Esophagus muscularis mucosa (tissue), 3 donors: ENCODE measurements around the gene DLD.

Source experiments
- POLR2AphosphoS5 ChIP-seq, 2 donors: sonication (generic); formaldehyde crosslinking; IDR thresholded peaks; one replicate each; pipeline ENCODE4 v1.6.1; 2017; ENCODE audit warnings: antibody characterized with exemption in 2 of 2
- TF ChIP-seq, protein P1 (sequence below), 3 experiments: fragments of 200-600 bp in 2 of 3; fragments of 450-650 bp in 1 of 3; sonication (generic) in 2 of 3; IDR thresholded peaks; one replicate each; pipeline ENCODE4 v1.5.1; 2017 to 2019; ENCODE audit warnings: antibody characterized with exemption in 3 of 3, mild to moderate bottlenecking in 2 of 3, moderate library complexity in 1 of 3

DNA sequence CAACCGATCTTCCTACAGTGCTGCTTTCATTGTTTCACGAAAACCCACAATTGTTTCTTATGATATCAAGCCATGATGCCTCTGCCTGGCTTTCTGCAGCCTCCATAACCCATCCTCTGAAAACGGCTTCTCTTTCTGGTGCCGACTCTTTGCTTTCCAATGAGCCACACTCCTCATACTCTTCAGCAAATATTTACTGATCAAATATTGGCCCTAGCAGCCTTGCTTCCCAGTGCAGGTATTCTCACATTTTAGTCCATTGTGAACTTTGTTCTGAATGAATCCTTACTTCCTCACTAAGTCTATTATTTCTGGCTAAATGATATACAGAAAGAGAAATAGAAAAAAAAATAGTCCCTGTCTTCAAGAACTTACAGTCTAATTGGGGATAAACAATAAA lies 76.4 kb downstream of the DLD start:
- TF ChIP-seq, protein P1, sequence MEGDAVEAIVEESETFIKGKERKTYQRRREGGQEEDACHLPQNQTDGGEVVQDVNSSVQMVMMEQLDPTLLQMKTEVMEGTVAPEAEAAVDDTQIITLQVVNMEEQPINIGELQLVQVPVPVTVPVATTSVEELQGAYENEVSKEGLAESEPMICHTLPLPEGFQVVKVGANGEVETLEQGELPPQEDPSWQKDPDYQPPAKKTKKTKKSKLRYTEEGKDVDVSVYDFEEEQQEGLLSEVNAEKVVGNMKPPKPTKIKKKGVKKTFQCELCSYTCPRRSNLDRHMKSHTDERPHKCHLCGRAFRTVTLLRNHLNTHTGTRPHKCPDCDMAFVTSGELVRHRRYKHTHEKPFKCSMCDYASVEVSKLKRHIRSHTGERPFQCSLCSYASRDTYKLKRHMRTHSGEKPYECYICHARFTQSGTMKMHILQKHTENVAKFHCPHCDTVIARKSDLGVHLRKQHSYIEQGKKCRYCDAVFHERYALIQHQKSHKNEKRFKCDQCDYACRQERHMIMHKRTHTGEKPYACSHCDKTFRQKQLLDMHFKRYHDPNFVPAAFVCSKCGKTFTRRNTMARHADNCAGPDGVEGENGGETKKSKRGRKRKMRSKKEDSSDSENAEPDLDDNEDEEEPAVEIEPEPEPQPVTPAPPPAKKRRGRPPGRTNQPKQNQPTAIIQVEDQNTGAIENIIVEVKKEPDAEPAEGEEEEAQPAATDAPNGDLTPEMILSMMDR (IDR thresholded peaks at IDR 0.05) = no peak
- no peak for TF ChIP-seq POLR2AphosphoS5 (IDR thresholded peaks at IDR 0.05)
